GM12875 (cell line): Measurements from ENCODE around the gene MATN3.

ENCODE experiments used
- H3K4me3 ChIP-seq: one replicate; pipeline ENCODE4 v1.5.1; 2011; ENCODE audit warnings: low read depth, low read length, control low read depth
- CTCF ChIP-seq: IDR thresholded peaks from 2 replicates; pipeline ENCODE4 v1.5.1; 2011; ENCODE audit warnings: low read depth, mild to moderate bottlenecking, control low read depth, inconsistent platforms, low read length, moderate library complexity, borderline replicate concordance; ENCODE audit not compliant: insufficient read depth

Gene MATN3

GRCh38 chr2:19947184-19947940 is 65.1 kb downstream of the MATN3 start:
- H3K4me3 ChIP-seq = no peak overlapping the region

GRCh38 chr2:19944205-19944845 is 68.1 kb downstream of the MATN3 start:
- no peak for TF ChIP-seq CTCF
- no peak overlapping the region for H3K4me3 ChIP-seq

More at GRCh38 chr2:19947184-19947940, 65.1 kb downstream of the MATN3 start:
- no peak for TF ChIP-seq CTCF

GRCh38 chr2:19943189-19943588 is 69.3 kb downstream of the MATN3 start:
- H3K4me3 ChIP-seq = no peak overlapping the region
- no peak for TF ChIP-seq CTCF

GRCh38 chr2:19942199-19942598 is 70.3 kb downstream of the MATN3 start:
- TF ChIP-seq CTCF = no peak
- no peak overlapping the region for H3K4me3 ChIP-seq
